ENCODE data around the gene CHRNG.

The CHRNG gene

DNA sequence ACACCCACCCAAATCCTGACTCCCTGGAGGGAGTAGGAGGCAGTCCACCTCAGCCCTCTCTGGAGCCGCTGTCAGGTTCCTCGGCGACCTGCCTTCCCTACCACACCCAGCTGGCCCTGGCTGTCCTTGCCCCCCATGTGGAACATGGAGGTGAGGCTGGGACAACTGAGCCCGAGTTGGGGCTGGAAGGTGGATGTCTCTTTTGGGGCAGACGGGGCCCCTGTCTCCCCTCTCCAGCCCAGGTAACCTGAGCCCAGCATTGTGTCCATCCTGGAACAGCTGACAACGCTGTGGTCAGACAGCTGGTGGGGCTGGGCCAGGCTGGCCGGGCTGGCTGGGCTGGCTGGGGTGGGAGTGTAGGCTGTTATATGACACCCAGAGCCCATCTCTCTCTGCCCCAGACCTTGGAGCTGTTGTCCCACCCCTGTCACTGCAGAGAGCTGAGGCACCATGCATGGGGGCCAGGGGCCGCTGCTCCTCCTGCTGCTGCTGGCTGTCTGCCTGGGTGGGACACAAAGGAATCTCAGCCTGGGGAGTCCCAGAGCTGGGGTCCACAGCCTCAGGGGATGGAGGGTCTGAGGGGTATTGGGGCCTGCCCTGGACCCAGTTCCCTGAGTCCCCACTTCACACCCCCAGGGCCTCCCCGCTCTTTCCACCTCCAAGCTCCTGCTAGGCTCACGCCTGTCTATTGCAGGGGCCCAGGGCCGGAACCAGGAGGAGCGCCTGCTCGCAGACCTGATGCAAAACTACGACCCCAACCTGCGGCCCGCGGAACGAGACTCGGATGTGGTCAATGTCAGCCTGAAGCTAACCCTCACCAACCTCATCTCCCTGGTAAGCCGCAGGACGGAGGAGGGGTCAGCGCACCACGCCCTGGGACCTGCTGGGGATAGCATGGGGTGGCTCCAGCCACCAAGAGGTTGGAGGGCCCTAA lies at the start of gene CHRNG:
Gene CHRNG (plus strand): TSS at position 395 of the 934 bp plus-strand sequence. CDS start 56 bp downstream, at position 451.
- ChIA-PET CTCF (interaction anchor here (1.0 to 2.2 kb wide), 2 partner anchors 16 to 93 kb away, joined by 3 to 8 read pairs; no protein-coding TSS in a partner anchor), POLR2A (interaction anchor here (0.7 kb wide), 1 partner anchor 22 kb away, joined by 3 read pairs; no protein-coding TSS in a partner anchor)
- no peak within 1 kb of the TSS for H3K4me3 ChIP-seq (ENCODE audit: low read depth, low read length)
- no peak for DNase-seq (ENCODE audit: low read depth, low spot score)
- TF ChIP-seq, protein P1, sequence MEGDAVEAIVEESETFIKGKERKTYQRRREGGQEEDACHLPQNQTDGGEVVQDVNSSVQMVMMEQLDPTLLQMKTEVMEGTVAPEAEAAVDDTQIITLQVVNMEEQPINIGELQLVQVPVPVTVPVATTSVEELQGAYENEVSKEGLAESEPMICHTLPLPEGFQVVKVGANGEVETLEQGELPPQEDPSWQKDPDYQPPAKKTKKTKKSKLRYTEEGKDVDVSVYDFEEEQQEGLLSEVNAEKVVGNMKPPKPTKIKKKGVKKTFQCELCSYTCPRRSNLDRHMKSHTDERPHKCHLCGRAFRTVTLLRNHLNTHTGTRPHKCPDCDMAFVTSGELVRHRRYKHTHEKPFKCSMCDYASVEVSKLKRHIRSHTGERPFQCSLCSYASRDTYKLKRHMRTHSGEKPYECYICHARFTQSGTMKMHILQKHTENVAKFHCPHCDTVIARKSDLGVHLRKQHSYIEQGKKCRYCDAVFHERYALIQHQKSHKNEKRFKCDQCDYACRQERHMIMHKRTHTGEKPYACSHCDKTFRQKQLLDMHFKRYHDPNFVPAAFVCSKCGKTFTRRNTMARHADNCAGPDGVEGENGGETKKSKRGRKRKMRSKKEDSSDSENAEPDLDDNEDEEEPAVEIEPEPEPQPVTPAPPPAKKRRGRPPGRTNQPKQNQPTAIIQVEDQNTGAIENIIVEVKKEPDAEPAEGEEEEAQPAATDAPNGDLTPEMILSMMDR (IDR thresholded peaks at IDR 0.05; ENCODE audit: insufficient read depth, low read length, missing control alignments) = no peak

- no peak overlapping the region for H3K4me3 ChIP-seq (ENCODE audit: low read depth, low read length)
- no peak for DNase-seq (ENCODE audit: low read depth, low spot score)
- ChIA-PET POLR2A (interaction anchor here (0.6 kb wide), 1 partner anchor 60 kb away, joined by 3 read pairs; the partner anchor contains the start of gene EIF4E2), CTCF (interaction anchor here (1.0 kb wide), 1 partner anchor 15 kb away, joined by 3 read pairs; no protein-coding TSS in a partner anchor)
- TF ChIP-seq, protein P1 (IDR thresholded peaks at IDR 0.05; ENCODE audit: insufficient read depth, low read length, missing control alignments) = no peak
Observed at GRCh38 chr2:232490221-232491138, 49.0 kb upstream of the CHRNG start.

DNA sequence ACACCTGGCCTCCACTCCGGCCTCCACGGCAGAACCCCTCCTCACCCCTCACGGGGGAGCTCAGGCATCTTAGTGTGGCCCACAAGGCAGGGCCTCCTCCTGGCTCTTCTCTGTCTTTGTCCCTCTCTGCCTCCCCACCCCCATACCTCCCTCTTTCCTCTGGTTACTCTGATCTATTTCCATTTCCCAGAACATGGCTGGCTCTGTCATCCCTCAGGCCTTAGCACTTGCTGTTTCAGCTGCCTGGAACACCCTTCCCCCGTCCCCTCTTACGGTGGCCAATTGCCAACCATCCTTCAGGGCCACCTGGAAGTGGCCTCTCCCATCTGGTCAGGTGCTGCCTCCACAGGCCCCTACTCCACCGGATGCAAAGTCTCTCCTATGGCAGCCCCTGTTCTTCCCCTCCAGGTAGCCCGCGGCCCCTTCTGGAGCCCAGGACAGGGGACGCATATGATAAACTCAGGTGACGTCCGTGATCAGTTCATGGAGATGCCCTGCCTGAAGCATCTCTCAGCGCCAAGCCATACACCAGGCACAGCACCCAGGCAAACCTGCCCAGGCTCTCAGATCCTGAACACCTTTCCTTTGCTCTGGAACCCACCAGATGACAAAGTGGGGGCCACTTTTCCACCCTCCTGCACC lies 48.2 kb upstream of the CHRNG start:
- TF ChIP-seq, protein P1 (IDR thresholded peaks at IDR 0.05; ENCODE audit: insufficient read depth, low read length, missing control alignments) = no peak
- ChIA-PET CTCF (interaction anchor here (1.0 kb wide), 1 partner anchor 16 kb away, joined by 3 read pairs; no protein-coding TSS in a partner anchor), POLR2A (no interaction called here)
- no peak overlapping the region for H3K4me3 ChIP-seq (ENCODE audit: low read depth, low read length)
- no peak for DNase-seq (ENCODE audit: low read depth, low spot score)

DNA sequence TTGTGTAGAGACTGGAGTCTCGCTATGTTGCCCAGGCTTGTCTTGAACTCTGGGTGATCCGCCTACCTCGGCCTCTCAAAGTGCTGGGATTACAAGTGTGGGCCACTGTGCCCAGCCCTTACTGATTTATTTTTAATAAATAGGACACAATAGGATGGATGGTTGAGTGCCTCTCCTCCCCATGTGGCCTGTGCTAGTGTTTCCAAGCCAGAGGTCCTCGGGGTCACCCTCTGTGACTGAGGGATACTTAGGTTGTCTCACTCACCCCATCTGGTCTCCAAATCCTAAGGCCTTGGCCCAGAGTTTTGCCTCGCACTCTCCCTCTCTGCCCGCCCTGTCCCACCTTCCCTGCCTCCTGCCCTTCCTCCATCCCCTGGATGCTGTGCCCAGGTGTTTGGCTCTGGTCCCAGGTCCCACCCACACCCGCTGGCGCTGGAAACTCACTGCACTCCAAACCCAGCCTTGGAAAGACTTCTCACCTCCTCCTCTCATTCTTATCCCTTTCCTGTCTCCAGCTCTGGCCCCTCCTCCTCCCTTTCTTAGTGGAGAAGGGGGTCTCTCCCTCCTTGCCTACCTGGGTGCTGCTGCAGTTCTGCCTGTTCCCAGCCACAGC lies 47.1 kb upstream of the CHRNG start:
- TF ChIP-seq, protein P1 (IDR thresholded peaks at IDR 0.05; ENCODE audit: insufficient read depth, low read length, missing control alignments) = no peak
- DNase-seq (ENCODE audit: low read depth, low spot score) = no peak
- ChIA-PET CTCF (interaction anchor here (1.5 kb wide), 1 partner anchor 591 kb away, joined by 4 read pairs; no protein-coding TSS in a partner anchor), POLR2A (no interaction called here)
- no peak overlapping the region for H3K4me3 ChIP-seq (ENCODE audit: low read depth, low read length)

GRCh38 chr2:232492963-232493700 lies 46.4 kb upstream of the CHRNG start:
- ChIA-PET CTCF (interaction anchor here (1.0 to 1.7 kb wide), 3 partner anchors 30 to 592 kb away, joined by 3 to 5 read pairs (median 4); no protein-coding TSS in a partner anchor), POLR2A (no interaction called here)

More at GRCh38 chr2:232492963-232493700, 46.4 kb upstream of the CHRNG start:
- DNase-seq (ENCODE audit: low read depth, low spot score) = no peak
- no peak overlapping the region for H3K4me3 ChIP-seq (ENCODE audit: low read depth, low read length)
- TF ChIP-seq, protein P1 (IDR thresholded peaks at IDR 0.05; ENCODE audit: insufficient read depth, low read length, missing control alignments) = no peak
